NCI-H1417 (cell line): ENCODE data around the gene AP4B1.

ENCODE experiments used
- DNase-seq, 3 experiments: peaks; one replicate each; lab custom pipeline; 2025; lab: John Stamatoyannopoulos, UW

AP4B1 gene

DNA sequence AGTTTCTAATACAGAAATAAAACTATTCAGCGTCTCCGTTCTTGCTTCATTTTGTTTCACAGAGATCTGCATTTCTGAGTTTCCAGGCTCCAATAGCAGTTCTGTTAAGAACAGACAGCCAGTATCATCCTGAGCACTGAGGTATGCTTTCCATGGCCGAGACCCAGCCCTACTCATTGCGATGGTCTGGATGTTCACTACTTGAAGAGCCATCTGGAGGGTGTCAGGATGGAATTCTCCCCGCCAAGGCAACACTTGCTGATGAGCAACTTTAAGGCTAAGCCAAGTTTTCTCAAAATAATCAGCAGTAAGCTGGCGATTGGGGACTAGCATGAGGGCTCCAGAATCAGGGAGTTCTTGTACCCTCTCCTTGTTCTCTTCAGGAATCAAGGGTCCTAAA is 9.5 kb downstream of the AP4B1 start:
- DNase-seq, result no peak

DNA sequence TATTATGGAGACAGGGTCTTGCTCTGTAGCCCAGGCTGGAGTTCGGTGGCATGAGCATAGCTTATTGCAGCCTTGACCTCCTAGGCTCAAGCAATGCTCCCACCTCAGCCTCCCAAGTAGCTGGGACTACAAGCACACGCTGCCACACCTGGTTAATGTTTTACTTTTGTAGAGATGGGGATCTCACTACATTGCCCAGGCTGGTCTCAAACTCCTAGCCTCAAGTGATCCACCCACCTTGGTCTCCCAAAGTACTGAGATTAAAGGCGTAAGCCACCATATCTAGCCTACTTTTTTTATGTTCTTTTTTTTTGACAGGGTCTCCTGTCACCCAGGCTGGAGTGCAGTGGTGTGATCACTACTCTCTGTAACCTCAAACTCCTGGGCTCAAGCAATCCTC is 11.3 kb downstream of the AP4B1 start:
- DNase-seq, result no peak

DNA sequence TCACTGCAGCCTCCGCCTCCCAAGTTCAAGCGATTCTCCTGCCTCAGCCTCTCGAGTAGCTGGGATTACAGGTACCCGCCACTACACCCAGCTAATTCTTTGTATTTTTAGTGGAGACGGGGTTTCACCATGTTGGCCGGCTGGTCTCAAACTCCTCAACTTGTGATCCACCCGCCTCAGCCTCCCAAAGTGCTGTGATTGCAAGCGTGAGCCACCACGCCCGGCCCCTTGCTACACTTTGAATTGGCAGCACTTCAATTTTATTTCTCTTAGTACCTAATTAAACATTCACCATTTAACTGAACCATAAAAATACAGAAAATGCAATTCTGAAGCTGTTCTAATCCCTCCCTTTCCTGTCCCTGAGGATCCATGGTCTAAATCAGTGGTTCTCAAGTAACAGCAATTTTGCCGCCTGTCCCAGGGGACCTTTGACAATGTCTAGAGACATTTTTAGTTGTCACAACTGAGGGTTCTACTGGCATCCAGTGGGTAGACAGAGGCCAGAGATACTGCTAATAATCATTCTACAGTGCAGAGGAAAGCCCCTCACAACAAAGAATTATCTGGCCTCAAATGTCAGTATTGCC is 12.9 kb downstream of the AP4B1 start:
- no peak for DNase-seq

DNA sequence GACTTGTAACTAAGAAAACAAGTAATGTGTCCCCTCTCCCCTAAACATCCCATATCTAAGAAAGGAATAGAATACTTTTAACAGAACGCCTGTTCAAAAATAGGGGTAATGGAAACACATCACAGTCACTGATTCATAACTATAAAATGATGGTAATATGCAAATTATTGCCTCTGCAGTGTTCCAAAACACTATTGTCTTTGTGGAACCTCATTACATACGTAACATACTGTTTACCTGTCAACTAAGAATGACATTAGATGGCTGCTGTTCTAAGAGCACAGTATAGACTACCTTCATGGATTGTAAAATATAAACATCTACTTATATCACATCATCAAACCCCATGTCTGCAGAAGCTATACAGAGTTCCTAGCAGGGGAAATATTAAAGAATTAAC is 13.8 kb downstream of the AP4B1 start:
- no peak for DNase-seq

DNA sequence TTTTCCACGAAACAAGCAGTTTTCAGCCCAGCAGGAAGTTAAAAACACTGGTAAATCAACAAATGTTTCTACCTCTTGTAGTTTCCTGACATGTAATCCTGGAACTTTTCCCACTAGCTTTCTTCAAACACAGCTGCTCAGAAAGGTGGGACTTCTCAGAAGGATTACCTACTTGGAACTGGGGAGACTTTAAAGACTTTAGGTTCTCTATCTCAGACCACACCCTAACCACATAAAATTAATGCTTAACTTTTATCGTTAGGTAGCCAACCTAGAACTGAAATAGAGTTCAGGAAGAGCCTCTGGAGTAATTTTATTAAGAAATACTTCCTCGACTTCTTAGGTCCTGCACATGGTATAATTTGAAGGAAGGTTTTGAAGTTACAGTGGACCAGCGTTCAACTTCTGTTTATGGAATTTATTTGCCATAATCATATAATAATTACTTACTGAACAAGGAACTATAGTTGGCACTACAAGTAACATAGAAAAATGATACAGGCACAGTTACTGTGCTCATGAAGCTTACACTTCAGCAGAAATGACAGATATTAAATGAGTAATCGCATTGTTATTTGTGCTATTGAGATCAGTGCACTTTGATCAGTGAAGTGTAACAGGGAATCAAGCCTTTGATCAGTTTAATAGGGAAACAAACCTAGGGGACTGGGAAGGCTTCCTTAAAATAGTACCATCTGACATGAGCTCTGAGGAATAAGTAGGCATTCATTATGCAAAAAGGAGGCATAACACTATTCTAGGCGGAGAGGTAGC is 17.0 kb downstream of the AP4B1 start, which contains the start of gene BCL2L15:
BCL2L15 (minus strand) TSS at position 180 of the 774 bp plus-strand sequence. CDS start 206 bp downstream, outside the sequence.
- DNase-seq, result no peak

DNA sequence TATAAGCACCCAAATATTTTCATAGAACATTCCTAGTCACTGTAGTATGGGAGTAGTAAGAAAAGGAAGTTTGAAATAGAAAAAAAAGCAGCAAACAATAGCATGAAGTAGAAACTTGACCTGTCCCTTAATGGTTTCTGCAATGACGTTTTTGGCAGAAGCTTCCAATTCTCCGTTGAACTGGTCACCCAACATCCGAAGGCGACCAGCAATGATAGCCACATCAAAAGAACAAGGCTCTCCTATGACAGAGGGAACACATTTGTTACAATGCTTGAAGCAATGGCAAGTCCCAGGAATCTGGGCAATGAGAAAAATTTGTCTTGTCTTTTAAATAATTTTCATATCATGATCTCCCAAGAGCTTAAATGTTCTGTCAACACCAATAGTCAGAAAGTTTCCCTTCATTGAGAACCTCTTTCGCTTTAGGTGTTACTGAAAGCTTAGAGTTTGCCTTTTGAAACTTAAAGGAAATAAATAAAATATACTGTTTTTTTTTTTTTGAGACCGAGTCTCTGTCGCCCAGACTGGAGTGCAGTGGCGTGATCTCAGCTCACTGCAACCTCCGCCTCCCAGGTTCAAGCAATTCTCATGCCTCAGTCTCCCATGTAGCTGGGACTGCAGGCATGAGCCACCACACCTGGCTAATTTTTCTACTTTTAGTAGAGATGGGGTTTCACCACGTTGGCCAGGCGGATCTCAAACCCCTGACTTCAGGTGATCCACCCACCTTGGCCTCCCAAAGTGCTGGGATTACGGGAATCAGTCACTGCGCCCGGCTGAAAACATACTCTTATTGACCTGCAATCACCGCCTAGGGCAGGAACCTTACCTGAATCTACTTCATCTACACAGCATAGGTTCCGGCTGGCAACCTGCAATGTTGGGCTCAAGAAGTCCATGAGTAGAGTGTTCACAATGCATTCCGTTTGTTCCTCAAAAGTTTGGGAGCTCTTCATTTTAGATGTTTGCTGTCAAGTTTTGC is 17.9 kb downstream of the AP4B1 start:
- no peak for DNase-seq

DNA sequence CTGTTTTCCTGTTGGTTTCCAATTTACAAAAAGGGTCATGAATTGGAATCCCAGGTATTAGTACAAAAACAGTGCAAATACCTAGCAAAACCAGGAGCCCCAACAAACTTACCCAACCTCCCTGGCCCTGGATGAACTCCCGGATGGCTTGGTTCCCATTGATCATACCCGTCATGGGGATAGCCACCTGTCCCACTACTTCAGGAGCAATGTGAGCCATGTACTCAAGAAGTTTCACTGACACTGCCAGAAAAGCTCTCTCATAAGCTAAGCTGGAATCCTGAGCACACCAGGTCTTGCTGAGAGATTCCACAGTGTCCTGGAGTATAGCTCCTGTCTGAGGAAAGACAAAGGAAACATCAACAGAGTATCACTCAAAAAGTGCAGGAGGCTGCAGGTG is 22.9 kb downstream of the AP4B1 start:
- DNase-seq, result no peak

DNA sequence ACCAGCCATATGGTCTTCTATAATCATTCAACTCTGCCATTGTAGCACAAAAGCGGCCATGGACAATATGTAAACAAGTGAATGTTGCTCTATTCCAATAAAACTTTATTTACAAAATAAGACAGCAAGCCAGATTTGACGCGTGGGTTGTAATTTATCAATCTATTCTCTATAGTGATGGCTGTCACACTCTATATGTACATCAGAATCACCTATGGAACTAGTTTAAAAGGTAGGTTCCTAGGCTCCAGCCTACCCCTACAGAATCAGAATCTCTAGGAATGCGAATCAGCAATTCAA is 24.9 kb downstream of the AP4B1 start:
- DNase-seq, result no peak

DNA sequence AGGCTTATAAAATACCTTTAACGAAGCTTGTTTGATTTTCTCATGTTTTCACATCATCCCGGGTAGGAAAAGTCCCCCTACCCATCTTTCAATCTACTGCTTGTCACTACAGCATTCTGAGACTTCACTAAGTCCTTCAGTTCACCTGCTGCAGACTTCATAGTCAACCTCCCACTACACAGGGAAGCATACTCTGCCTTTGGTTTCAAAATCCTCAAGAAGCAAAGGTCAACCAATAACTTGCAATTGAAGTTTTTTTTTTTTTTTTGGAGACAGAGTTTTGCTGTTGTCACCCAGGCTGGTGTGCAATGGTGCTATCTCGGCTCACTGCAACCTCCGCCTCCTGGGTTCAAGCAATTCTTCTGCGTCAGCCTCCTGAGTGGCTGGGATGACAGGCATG is 28.4 kb downstream of the AP4B1 start:
- DNase-seq, result no peak

DNA sequence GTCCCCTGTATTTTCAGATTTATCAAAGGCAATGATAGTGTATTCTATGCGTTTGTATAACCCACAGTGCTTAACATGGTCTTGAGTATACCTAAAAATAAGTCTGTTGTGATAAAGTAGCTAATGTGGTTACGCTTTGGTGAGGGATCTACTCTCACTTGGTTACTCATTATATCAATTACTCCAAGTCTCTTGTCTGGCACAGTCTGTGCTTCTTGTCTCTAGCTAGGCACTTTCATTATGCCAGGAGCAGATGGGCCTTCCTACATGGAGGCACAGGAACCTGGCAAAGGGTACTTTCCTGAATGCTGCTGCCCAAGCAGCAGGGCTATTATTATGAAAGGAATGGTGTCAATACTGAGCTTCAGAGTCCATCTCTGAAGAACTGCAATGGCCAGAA is 28.9 kb downstream of the AP4B1 start:
- no peak for DNase-seq

DNA sequence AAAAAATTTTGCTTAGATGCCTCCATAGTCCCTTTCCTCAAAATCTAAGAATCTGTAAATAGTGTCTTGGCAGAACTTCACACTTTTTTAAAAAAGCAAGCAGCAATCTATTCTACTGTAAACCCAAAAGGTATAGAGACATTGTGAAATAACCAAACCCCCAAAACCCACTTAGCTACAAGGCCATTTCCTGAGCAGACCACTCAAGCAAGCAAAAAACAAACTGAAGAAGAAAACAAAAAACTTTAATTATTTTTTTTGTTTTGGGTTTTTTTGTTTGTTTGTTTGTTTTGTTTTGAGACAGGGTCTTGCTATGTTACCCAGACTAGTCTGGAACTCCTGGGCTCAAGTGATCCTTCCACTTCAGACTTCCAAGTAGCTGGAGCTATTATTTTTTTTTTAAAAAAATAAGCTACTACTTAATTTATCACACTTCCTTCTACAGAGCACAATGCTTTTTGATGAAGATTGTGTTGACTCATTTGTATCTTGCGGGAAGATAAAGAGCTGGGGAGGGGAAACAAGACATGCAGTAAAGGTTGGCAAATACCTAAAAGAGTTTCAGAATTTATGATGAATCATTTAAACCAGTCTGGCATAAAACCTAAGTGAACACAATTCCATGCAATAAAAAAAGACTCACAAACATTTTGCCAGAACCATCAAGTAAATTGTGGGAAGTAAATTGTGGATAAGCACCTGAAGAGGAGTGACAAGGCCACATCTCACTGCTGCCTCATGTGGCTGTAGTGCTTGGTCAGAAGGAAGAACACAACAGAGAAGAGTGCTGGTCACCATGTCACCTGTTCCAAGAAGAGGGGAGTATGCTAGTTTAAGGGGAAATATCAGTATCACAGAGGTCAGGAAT is 30.4 kb downstream of the AP4B1 start:
- DNase-seq, result no peak

DNA sequence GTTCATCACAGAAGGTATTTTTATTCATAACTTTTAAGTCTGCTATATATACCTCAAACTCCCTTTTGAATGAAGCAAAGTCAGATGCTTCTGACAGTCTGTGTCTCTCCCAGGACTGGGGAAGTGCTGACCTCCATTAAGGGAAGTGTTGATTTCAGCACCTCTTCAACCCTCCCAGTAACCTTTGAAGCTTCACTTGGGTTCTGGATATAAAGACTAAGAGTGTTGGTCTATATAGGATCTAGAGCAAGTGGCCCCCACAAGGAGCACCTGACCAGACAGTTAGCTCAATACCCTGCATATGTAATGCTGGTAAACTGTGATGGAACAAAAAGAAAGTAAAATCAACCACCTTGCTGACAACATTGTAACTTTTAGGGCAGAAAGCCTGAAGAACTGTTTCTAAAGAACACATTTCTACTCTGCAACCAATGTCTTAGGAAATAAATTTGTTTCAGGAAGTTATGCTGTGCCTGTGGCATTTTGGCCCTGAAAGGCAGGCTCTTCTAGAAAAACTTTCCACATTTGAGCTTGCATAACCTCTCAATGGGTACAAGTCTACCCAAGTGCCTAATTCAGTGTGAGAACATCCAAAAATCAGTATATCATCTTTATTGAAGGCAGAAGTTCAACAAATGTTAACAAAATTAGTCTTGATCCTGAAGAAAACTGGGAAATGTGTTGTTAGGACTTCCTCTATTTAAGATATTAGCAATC is 32.2 kb downstream of the AP4B1 start:
- no peak for DNase-seq

DNA sequence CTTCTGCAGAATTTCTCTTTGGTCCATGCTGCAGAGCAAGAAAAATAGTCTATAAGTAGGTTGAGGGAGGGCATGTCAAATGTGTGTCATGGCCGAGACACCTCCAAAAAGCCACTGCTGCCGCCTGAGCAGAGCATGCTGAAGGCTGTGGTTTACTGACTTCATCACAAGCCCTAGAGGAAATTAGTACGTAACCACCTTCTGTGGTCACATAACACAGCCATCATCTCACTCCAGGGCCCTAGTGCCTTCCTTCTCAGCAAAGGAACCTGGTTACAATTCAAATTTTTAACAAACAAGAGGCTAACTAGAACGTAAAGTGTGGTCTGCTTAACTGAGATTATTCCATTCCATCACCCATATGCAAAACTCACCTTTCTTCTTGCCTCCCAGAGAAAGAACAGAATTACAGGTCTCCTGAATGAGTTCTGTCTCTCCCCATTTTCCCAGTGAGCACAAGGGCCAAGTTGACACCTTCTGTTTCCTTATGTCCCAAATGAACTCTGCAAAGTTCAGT is 32.9 kb downstream of the AP4B1 start, which contains the start of gene PTPN22:
PTPN22 (minus strand) TSS at position 116 of the 517 bp plus-strand sequence.
- DNase-seq, result no peak

DNA sequence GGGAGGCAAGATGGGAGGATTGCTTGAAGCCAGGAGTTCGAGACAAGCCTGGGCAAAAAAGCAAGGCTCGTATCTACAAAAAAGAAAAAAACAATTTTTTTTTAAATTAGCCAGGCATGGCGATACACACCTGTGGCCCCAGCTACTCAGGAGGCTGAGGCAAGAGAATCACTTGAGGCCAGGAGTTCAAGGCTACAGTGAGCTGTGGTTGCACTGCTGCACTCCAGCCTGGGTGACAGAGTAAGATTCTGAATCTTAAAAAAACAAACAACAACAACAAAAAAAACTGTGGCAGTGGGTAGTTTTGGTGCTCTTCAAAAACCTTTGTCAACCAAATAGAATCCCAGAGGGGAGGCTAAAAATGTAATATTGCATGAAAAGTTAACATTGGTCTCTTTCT is 33.8 kb downstream of the AP4B1 start:
- DNase-seq, result no peak

DNA sequence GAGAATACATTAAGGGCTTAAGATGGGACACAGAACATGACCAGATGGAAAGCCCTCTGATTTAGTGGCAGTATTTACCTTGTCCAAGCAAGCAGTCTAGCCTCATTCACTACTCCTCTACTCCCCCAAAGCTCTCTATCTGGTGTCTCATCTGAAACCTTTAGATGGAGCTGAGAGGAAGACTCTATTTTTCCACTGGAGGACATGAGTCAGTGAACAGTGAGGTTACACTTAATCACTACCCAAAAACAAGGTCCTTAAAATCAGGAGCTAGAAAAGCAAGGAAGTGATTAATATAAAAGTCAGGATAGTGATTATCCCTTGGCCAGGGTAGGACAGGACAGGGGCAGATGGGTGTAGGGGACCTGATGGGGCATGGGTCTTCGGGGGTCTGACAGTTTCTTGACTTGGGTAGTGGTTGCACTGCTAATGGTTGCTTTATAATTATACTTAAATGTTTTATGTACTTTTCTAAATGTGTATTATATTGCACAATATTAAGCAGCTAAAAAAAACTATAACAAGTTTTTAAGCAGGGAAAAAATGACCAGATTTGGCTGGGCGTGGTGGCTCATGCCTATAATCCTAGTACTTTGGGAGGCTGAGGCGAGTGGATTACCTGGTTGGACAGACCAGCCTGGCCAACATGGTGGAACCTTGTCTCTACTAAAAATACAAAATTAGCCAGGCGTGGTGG is 36.1 kb downstream of the AP4B1 start:
- DNase-seq, result no peak

DNA sequence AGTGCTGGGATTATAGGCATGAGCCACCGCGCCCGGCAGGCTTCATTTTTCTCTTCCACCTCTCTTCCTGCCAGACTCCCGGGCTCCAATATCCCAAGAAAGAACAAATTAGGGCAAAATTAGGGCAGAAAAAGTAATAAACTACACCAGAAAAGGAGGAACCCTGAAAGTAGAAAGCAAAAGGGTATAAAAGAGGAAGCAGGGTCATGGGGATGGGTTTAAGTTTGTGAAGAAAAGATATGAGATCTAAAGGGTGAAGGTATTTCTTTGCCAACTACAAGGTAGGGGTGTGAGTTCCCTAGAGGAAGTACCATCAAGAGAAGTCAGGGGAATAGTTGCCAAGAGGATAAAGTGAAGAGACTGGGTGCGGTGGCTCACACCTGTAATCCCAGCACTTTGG is 43.0 kb downstream of the AP4B1 start:
- no peak for DNase-seq

DNA sequence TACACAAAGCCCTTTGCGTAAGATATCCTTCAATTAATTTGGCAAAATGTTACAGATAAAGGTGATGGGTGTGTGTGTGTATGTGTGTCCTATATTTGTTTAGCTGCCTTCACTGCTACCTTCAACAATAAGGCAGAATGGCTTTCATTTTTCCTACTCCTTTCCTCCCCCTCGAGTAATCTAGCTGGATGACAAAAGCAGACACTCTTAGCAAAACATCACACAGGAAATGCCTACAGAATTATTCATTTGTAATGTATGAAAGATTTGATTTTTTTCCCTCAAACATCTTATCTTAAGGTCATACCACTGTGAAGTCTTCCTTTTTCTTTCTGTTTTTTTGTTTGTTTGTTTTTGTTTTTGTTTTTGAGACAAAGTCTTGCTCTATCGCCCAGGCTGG is 43.7 kb downstream of the AP4B1 start:
- no peak for DNase-seq

DNA sequence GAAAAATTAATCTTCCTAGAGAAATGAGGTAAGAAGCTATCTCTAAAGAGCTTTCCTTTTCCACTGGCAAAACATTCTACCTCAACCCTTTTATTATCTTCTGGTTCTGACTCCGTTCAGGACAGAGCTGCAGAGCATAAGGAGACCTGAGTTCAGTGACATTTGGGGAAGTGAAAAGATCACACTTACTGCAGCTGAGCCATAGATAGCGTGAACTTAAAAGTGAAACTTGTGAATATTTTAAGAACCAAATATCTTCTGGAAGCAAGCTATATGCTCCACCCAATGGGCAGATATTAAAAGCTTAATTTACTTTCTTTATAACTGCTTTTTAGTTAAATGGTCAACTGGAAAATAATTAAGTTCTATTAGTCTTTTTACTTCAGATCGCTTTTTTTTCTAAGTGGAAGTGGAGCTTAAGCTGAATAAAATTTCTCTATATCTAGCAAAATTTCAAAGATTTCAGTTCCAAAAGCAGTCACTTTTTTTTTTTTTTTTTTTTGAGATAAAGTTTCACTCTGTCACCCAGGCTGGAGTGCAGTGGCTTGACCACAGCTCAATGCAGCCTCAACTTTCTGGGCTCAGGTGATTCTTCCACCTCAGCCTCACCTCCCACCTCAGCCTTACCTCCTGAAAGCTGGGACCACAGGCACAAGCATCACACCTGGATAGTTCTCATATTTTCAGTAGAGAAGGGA is 45.0 kb downstream of the AP4B1 start:
- DNase-seq, result no peak

DNA sequence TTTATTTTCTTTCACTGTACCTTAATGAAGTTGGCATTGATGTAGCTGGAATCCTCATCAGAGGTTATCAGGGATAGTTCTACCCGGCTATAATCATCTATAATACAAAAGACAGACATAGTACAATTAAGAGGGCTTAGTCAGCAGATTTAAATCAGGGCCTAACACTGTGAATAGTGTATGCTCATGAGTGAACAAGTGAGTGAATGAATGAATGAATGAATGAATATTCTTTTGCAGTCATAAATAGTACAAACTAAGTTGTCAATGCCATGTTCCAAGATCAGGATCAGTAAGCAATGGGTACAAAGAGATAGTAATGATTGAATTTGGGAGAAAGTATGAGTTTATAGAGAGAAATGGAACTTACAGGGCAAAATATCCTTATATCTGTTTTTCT is 45.6 kb downstream of the AP4B1 start:
- no peak for DNase-seq

DNA sequence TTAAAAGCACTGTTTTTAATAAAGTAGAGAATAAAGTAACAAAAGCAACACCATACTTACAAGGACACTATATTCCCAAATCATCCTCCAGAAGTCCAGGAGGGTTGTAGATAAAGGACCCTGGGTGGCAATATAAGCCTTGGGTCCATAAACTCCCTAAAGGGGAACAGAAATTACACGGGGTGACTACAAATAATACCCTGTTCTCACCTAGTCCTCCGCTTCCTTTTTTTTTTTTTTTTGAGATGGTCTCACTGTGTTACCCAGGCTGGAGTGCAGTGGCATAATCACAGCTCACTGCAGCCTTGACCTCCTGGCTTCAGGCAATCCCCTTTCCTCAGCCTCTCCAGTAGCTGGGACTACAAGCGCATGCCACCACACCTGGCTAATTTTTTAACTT is 46.2 kb downstream of the AP4B1 start:
- DNase-seq, result no peak
